HepG2 (cell line): Measurements from ENCODE around the gene ZFAND2B. TPM values are rescaled to one million over a fixed set of nuclear protein-coding genes. Genes with fewer than 3 reads are reported as not detected.

Experiments
- BATF2 ChIP-seq: sonication (generic); formaldehyde crosslinking; IDR thresholded peaks from 2 replicates; pipeline ENCODE4 v1.8.0; 2022; ENCODE audit warnings: mild to moderate bottlenecking, missing genetic modification reagents, moderate library complexity
- CCDC6 ChIP-seq: sonication (generic); formaldehyde crosslinking; IDR thresholded peaks from 2 replicates; pipeline ENCODE4 v1.8.1; 2022; ENCODE audit warnings: mild to moderate bottlenecking, missing genetic modification reagents, moderate library complexity
- CREBL2 ChIP-seq: sonication (generic); formaldehyde crosslinking; IDR thresholded peaks from 2 replicates; pipeline ENCODE4 v1.8.1; 2023; ENCODE audit warnings: missing genetic modification reagents, mild to moderate bottlenecking, borderline replicate concordance
- HOXA5 ChIP-seq: sonication (generic); formaldehyde crosslinking; IDR thresholded peaks from 2 replicates; pipeline ENCODE4 v1.4.0; 2020; ENCODE audit warnings: missing genetic modification reagents
- KAT8 ChIP-seq: IDR thresholded peaks from 2 replicates; pipeline ENCODE4 v1.6.1; 2016; ENCODE audit warnings: missing genetic modification reagents, missing compliant biosample characterization
- MED13 ChIP-seq: sonication (generic); formaldehyde crosslinking; IDR thresholded peaks from 2 replicates; pipeline ENCODE4 v1.5.0; 2020; ENCODE audit warnings: missing genetic modification reagents
- ZBTB3 ChIP-seq: sonication (generic); formaldehyde crosslinking; IDR thresholded peaks from 2 replicates; pipeline ENCODE4 v1.4.0; 2020; ENCODE audit warnings: low read depth, mild to moderate bottlenecking, moderate library complexity, missing genetic modification reagents, borderline replicate concordance
- ZBTB43 ChIP-seq: sonication (generic); formaldehyde crosslinking; conservative IDR thresholded peaks from 2 replicates; pipeline ENCODE4 v1.4.0; 2020; ENCODE audit warnings: missing genetic modification reagents
- ZNF142 ChIP-seq: sonication (generic); formaldehyde crosslinking; IDR thresholded peaks from 2 replicates; pipeline ENCODE4 v1.4.0; 2020; ENCODE audit warnings: missing genetic modification reagents
- ZNF3 ChIP-seq: IDR thresholded peaks from 2 replicates; pipeline ENCODE4 v1.7.0; 2017; ENCODE audit warnings: inconsistent platforms
- ZNF550 ChIP-seq: sonication (generic); formaldehyde crosslinking; IDR thresholded peaks from 2 replicates; pipeline ENCODE4 v1.4.0; 2020; ENCODE audit warnings: mild to moderate bottlenecking, missing genetic modification reagents, borderline replicate concordance
- ZNF616 ChIP-seq: sonication (generic); formaldehyde crosslinking; IDR thresholded peaks from 2 replicates; pipeline ENCODE4 v1.5.0; 2020; ENCODE audit warnings: low read depth, mild to moderate bottlenecking, missing genetic modification reagents
- ZNF678 ChIP-seq: sonication (generic); formaldehyde crosslinking; IDR thresholded peaks from 2 replicates; pipeline ENCODE4 v1.4.0; 2020; ENCODE audit warnings: mild to moderate bottlenecking, missing genetic modification reagents
- ZNF761 ChIP-seq: sonication (generic); formaldehyde crosslinking; conservative IDR thresholded peaks from 2 replicates; pipeline ENCODE4 v1.4.0; 2020; ENCODE audit warnings: mild to moderate bottlenecking, missing genetic modification reagents
- ZNF773 ChIP-seq: sonication (generic); formaldehyde crosslinking; IDR thresholded peaks from 2 replicates; pipeline ENCODE4 v1.4.0; 2020; ENCODE audit warnings: missing genetic modification reagents, borderline replicate concordance
- ZNF879 ChIP-seq: sonication (generic); formaldehyde crosslinking; IDR thresholded peaks from 2 replicates; pipeline ENCODE4 v1.8.1; 2023; ENCODE audit warnings: missing genetic modification reagents
- ZSCAN25 ChIP-seq: sonication (generic); formaldehyde crosslinking; IDR thresholded peaks from 2 replicates; pipeline ENCODE4 v1.8.0; 2022; ENCODE audit warnings: mild to moderate bottlenecking, missing genetic modification reagents
- ZXDC ChIP-seq: sonication (generic); formaldehyde crosslinking; IDR thresholded peaks from 2 replicates; pipeline ENCODE4 v1.5.0; 2020; ENCODE audit warnings: mild to moderate bottlenecking, missing genetic modification reagents
- polyA plus RNA-seq, 8 experiments: library from polyadenylated mRNA; depleted of rRNA in 3 of 8; stranded (reverse) in 7 of 8; unstranded in 1 of 8; fragments of >200 nt; fragmentation: Illumina TruSeq in 4 of 8; extraction: Trizol in 4 of 8; gene quantifications; 2 replicates each; pipeline versions ENCODE4 v1.2.1 to v1.2.3, GENCODE V29; 2011 to 2016; ENCODE audit warnings: low read depth in 4 of 8, missing spikeins in 1 of 8, mixed read lengths in 1 of 8; ENCODE audit not compliant: insufficient read depth in 1 of 8
- total RNA-seq, 5 experiments: library from RNA; depleted of rRNA; stranded (reverse); fragments of >200 nt; fragmentation: Illumina TruSeq; extraction: Trizol; gene quantifications; 2 replicates each; pipeline ENCODE4 v1.2.3, GENCODE V29; 2016; ENCODE audit warnings: low read depth in 1 of 5

The ZFAND2B gene
- total and polyA plus RNA-seq, 2 of the 13 experiments (the other 11 are each of a cell fraction or from before 2014, with no cell fraction given): 53.3 to 115 TPM

- TF ChIP-seq ZNF142: no peak
- no peak; the same call in 1 of the 2 replicates for TF ChIP-seq ZBTB43 (CRISPR knock-in tag)
- no peak; the same call in 1 of the 2 replicates for TF ChIP-seq HOXA5 (CRISPR knock-in tag)
- no peak for TF ChIP-seq ZNF550 (CRISPR knock-in tag)
- TF ChIP-seq ZNF3 (CRISPR knock-in tag): no peak
- TF ChIP-seq ZXDC: 0 out of 2 replicates have a peak, but pooled peaks have one; percentile 17
- no peak for TF ChIP-seq BATF2 (CRISPR knock-in tag)
- TF ChIP-seq ZNF678 (CRISPR knock-in tag): 0 out of 2 replicates have a peak, but pooled peaks have one; percentile 36
- TF ChIP-seq ZNF616 (CRISPR knock-in tag): no peak; the same call in 1 of the 2 replicates
- no peak for TF ChIP-seq CREBL2 (CRISPR knock-in tag)
- TF ChIP-seq ZBTB3 (CRISPR knock-in tag): 0 out of 2 replicates have a peak, but pooled peaks have one; percentile 74
- peak; percentile 87 for TF ChIP-seq KAT8
- no peak for TF ChIP-seq MED13 (CRISPR knock-in tag)
- peak; percentile 89; the same call in 1 of the 2 replicates for TF ChIP-seq ZNF761 (CRISPR knock-in tag)
- TF ChIP-seq ZSCAN25 (CRISPR knock-in tag): peak; percentile 28; the same call in 1 of the 2 replicates
- no peak; the same call in 1 of the 2 replicates for TF ChIP-seq ZNF879 (CRISPR knock-in tag)
- TF ChIP-seq ZNF773 (CRISPR knock-in tag): no peak
- TF ChIP-seq CCDC6 (CRISPR knock-in tag): no peak
Observed at GRCh38 chr2:219206328-219207133, at the start of gene ZFAND2B (continued).
